WTC11 (cell line): ENCODE data around the gene CACNA1E. TPM values are rescaled to one million over a fixed set of nuclear protein-coding genes. Genes with fewer than 3 reads are reported as not detected.

ENCODE experiments used
- ATAC-seq: fragments of 200-7000 bp; cut with Tn5 transposase; 2 replicates; pipeline ENCODE4 v1.10.0; 2021; ENCODE audit warnings: mild to moderate bottlenecking, moderate library complexity
- CTCF ChIA-PET: fragments of 300-600 bp; sonication (Branson Sonifier 250); formaldehyde crosslinking; loops from one replicate; lab custom pipeline; 2021; ENCODE audit warnings: antibody characterized with exemption; lab: Charles Lee
- POLR2A ChIA-PET: fragments of 350-600 bp; sonication (Branson Sonifier 250); formaldehyde crosslinking; loops from one replicate; lab custom pipeline; 2021; ENCODE audit warnings: antibody characterized with exemption; lab: Charles Lee
- DNase-seq: peaks from one replicate; pipeline ENCODE4 v3.0.0; 2021; ENCODE audit warnings: low spot score
- H3K27ac Mint-ChIP-seq: 2 replicates; pipeline ENCODE4 v1.8.0; 2021; ENCODE audit warnings: mixed read lengths
- H3K27me3 Mint-ChIP-seq: 2 replicates; pipeline ENCODE4 v1.8.0; 2021; ENCODE audit warnings: low read depth, mild to moderate bottlenecking, moderate library complexity, mixed read lengths
- H3K36me3 Mint-ChIP-seq: 2 replicates; pipeline ENCODE4 v1.8.0; 2021; ENCODE audit warnings: mixed read lengths
- H3K4me1 Mint-ChIP-seq: 2 replicates; pipeline ENCODE4 v1.8.0; 2022; ENCODE audit warnings: mixed read lengths
- H3K4me3 Mint-ChIP-seq: 2 replicates; pipeline ENCODE4 v1.8.0; 2021; ENCODE audit warnings: mild to moderate bottlenecking, moderate library complexity, mixed read lengths
- H3K9me3 Mint-ChIP-seq: 2 replicates; pipeline ENCODE4 v1.8.0; 2021; ENCODE audit warnings: mixed read lengths
- ELF4 ChIP-seq: sonication (generic); formaldehyde crosslinking; IDR thresholded peaks from 2 replicates; pipeline ENCODE4 v1.8.1; 2022; ENCODE audit warnings: low read depth, mild to moderate bottlenecking, moderate library complexity, missing genetic modification reagents
- EMX1 ChIP-seq: fragments of 250-450 bp; sonication (Bioruptor Pico); IDR thresholded peaks from 2 replicates; pipeline ENCODE4 v1.8.0; 2021; ENCODE audit warnings: mild to moderate bottlenecking
- ETV6 ChIP-seq: sonication (generic); formaldehyde crosslinking; IDR thresholded peaks from 2 replicates; pipeline ENCODE4 v1.8.1; 2022; ENCODE audit warnings: mild to moderate bottlenecking, missing genetic modification reagents
- GRHL2 ChIP-seq: fragments of 250-450 bp; sonication (Bioruptor Pico); IDR thresholded peaks from 2 replicates; pipeline ENCODE4 v1.8.0; 2022; ENCODE audit warnings: mild to moderate bottlenecking, moderate library complexity; ENCODE audit not compliant: insufficient replicate concordance, severe bottlenecking
- IRF1 ChIP-seq: sonication (generic); formaldehyde crosslinking; IDR thresholded peaks from 2 replicates; pipeline ENCODE4 v1.8.0; 2023; ENCODE audit warnings: missing genetic modification reagents
- JAZF1 ChIP-seq: fragments of 250-450 bp; sonication (Bioruptor Pico); IDR thresholded peaks from 2 replicates; pipeline ENCODE4 v1.9.0; 2021; ENCODE audit warnings: moderate library complexity, mild to moderate bottlenecking, inconsistent platforms
- NR1H2 ChIP-seq: sonication (generic); formaldehyde crosslinking; IDR thresholded peaks from 2 replicates; pipeline ENCODE4 v1.9.0; 2021; ENCODE audit warnings: mild to moderate bottlenecking, moderate library complexity, missing genetic modification reagents
- NR3C1 ChIP-seq: sonication (generic); formaldehyde crosslinking; conservative IDR thresholded peaks from 2 replicates; pipeline ENCODE4 v1.8.1; 2023; ENCODE audit warnings: low read depth, mild to moderate bottlenecking, missing genetic modification reagents
- SMAD3 ChIP-seq: sonication (generic); formaldehyde crosslinking; IDR thresholded peaks from 2 replicates; pipeline ENCODE4 v1.8.0; 2022; ENCODE audit warnings: missing genetic modification reagents, mild to moderate bottlenecking, borderline replicate concordance
- SMAD4 ChIP-seq: sonication (generic); formaldehyde crosslinking; IDR thresholded peaks from 2 replicates; pipeline ENCODE4 v1.8.0; 2022; ENCODE audit warnings: mild to moderate bottlenecking, missing genetic modification reagents
- SOX15 ChIP-seq: fragments of 250-450 bp; sonication (Bioruptor Pico); IDR thresholded peaks from 2 replicates; pipeline ENCODE4 v1.9.0; 2021; ENCODE audit warnings: mild to moderate bottlenecking
- SP1 ChIP-seq: sonication (generic); formaldehyde crosslinking; conservative IDR thresholded peaks from 2 replicates; pipeline ENCODE4 v1.8.1; 2022; ENCODE audit warnings: missing genetic modification reagents
- USF1 ChIP-seq: sonication (generic); formaldehyde crosslinking; IDR thresholded peaks from 2 replicates; pipeline ENCODE4 v1.8.0; 2022; ENCODE audit warnings: mild to moderate bottlenecking, missing genetic modification reagents
- ZNF121 ChIP-seq: sonication (generic); formaldehyde crosslinking; IDR thresholded peaks from 2 replicates; pipeline ENCODE4 v1.8.0; 2023; ENCODE audit warnings: missing genetic modification reagents
- ZNF263 ChIP-seq: sonication (generic); formaldehyde crosslinking; IDR thresholded peaks from 2 replicates; pipeline ENCODE4 v1.8.1; 2022; ENCODE audit warnings: low read depth, mild to moderate bottlenecking, moderate library complexity, missing genetic modification reagents
- ZNF396 ChIP-seq: fragments of 250-450 bp; sonication (Bioruptor Pico); IDR thresholded peaks from 2 replicates; pipeline ENCODE4 v1.8.0; 2021; ENCODE audit warnings: mild to moderate bottlenecking, moderate library complexity, borderline replicate concordance
- total RNA-seq: library from RNA; stranded (reverse); gene quantifications from 3 replicates; pipeline ENCODE4 v1.2.3, GENCODE V29; 2021
- TF ChIP-seq, protein P1 (sequence below): fragments of 250-450 bp; sonication (Bioruptor Pico); IDR thresholded peaks from 2 replicates; pipeline ENCODE4 v2.1.2; 2022; ENCODE audit warnings: mild to moderate bottlenecking, moderate library complexity
- TF ChIP-seq, protein P2 (sequence below): sonication (generic); formaldehyde crosslinking; conservative IDR thresholded peaks from 2 replicates; pipeline ENCODE4 v1.8.1; 2022; ENCODE audit warnings: mild to moderate bottlenecking, missing genetic modification reagents
- TF ChIP-seq, protein P3 (sequence below): sonication (generic); formaldehyde crosslinking; conservative IDR thresholded peaks from 2 replicates; pipeline ENCODE4 v1.8.1; 2023; ENCODE audit warnings: mild to moderate bottlenecking, low read depth, missing genetic modification reagents, moderate library complexity
- TF ChIP-seq, protein P4 (sequence below): sonication (generic); formaldehyde crosslinking; IDR thresholded peaks from 2 replicates; pipeline ENCODE4 v1.8.1; 2022; ENCODE audit warnings: mild to moderate bottlenecking, moderate library complexity, missing genetic modification reagents

Gene CACNA1E
- total RNA-seq, 1 experiment from 2014 or later: 0.63 TPM

DNA sequence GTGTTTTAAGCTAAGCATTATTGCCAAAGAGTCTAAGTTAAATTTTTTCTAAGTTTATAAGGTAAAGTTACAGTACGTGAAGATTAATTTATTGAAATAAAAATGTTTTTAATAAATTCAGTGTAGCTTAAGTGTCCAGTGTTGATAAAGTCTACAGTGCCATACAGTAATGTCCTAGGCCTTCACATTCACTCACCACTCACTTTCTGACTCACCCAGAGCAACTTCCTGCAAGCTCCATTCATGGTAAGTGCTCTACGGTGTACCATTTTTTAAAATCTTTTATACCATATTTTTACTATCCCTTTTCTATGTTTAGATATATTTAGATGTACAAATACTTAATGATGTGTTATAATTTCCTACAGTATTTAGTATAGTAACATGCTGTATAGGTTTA is 173.2 kb downstream of the CACNA1E start:
- peaks cover 8% of the 10 kb centered on the region for H3K4me1 Mint-ChIP-seq
- CTCF ChIA-PET: no interaction called here
- H3K9me3 Mint-ChIP-seq: peaks cover 17% of the 10 kb centered on the region
- no peak overlapping the region for H3K4me3 Mint-ChIP-seq
- no peaks in the 10 kb centered on the region for H3K36me3 Mint-ChIP-seq
- no peak for ATAC-seq
- TF ChIP-seq SOX15 (CRISPR knock-in tag) (no peak), SP1 (CRISPR knock-in tag) (no peak), ZNF263 (CRISPR knock-in tag) (no peak), IRF1 (no peak), ELF4 (CRISPR knock-in tag) (no peak)
- DNase-seq: no peak
- H3K27ac Mint-ChIP-seq: no peak overlapping the region
- H3K27me3 Mint-ChIP-seq: no peaks in the 10 kb centered on the region; the same call in 1 of the 2 replicates
- POLR2A ChIA-PET: interaction anchor here (0.6 kb wide), 1 partner anchor 418 kb away, joined by 3 read pairs; no protein-coding TSS in a partner anchor

GRCh38 chr1:181658581-181658980 is 175.3 kb downstream of the CACNA1E start:
- Mint-ChIP-seq H3K36me3 (no peaks in the 10 kb centered on the region), H3K4me3 (no peak overlapping the region)

GRCh38 chr1:181659321-181659957 is 176.1 kb downstream of the CACNA1E start:
- Mint-ChIP-seq H3K4me3 (no peak overlapping the region), H3K27me3 (no peaks in the 10 kb centered on the region), H3K36me3 (no peaks in the 10 kb centered on the region), H3K4me1 (peaks cover 19% of the 10 kb centered on the region), H3K9me3 (no peaks in the 10 kb centered on the region), H3K27ac (no peak overlapping the region)
- ATAC-seq (no peak), DNase-seq (no peak)
- ChIA-PET CTCF (interaction anchor here (1.4 to 2.9 kb wide), 2 partner anchors 17 to 278 kb away, joined by 3 to 8 read pairs; no protein-coding TSS in a partner anchor), POLR2A (no interaction called here)
- TF ChIP-seq NR3C1 (CRISPR knock-in tag) (no peak), EMX1 (no peak), NR1H2 (no peak), SMAD3 (CRISPR knock-in tag) (no peak), ZNF121 (no peak), JAZF1 (no peak), ZNF396 (no peak), SMAD4 (CRISPR knock-in tag) (no peak), ETV6 (CRISPR knock-in tag) (no peak)
- TF ChIP-seq, protein P1, sequence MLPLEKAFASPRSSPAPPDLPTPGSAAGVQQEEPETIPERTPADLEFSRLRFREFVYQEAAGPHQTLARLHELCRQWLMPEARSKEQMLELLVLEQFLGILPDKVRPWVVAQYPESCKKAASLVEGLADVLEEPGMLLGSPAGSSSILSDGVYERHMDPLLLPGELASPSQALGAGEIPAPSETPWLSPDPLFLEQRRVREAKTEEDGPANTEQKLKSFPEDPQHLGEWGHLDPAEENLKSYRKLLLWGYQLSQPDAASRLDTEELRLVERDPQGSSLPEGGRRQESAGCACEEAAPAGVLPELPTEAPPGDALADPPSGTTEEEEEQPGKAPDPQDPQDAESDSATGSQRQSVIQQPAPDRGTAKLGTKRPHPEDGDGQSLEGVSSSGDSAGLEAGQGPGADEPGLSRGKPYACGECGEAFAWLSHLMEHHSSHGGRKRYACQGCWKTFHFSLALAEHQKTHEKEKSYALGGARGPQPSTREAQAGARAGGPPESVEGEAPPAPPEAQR (CRISPR knock-in tag): no peak
- TF ChIP-seq, protein P2, sequence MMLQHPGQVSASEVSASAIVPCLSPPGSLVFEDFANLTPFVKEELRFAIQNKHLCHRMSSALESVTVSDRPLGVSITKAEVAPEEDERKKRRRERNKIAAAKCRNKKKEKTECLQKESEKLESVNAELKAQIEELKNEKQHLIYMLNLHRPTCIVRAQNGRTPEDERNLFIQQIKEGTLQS (CRISPR knock-in tag): no peak

More at GRCh38 chr1:181658581-181658980, 175.3 kb downstream of the CACNA1E start:
- TF ChIP-seq USF1 (CRISPR knock-in tag) (no peak), GRHL2 (CRISPR knock-in tag) (no peak)
- TF ChIP-seq, protein P3, sequence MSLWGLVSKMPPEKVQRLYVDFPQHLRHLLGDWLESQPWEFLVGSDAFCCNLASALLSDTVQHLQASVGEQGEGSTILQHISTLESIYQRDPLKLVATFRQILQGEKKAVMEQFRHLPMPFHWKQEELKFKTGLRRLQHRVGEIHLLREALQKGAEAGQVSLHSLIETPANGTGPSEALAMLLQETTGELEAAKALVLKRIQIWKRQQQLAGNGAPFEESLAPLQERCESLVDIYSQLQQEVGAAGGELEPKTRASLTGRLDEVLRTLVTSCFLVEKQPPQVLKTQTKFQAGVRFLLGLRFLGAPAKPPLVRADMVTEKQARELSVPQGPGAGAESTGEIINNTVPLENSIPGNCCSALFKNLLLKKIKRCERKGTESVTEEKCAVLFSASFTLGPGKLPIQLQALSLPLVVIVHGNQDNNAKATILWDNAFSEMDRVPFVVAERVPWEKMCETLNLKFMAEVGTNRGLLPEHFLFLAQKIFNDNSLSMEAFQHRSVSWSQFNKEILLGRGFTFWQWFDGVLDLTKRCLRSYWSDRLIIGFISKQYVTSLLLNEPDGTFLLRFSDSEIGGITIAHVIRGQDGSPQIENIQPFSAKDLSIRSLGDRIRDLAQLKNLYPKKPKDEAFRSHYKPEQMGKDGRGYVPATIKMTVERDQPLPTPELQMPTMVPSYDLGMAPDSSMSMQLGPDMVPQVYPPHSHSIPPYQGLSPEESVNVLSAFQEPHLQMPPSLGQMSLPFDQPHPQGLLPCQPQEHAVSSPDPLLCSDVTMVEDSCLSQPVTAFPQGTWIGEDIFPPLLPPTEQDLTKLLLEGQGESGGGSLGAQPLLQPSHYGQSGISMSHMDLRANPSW: no peak
- TF ChIP-seq, protein P4, sequence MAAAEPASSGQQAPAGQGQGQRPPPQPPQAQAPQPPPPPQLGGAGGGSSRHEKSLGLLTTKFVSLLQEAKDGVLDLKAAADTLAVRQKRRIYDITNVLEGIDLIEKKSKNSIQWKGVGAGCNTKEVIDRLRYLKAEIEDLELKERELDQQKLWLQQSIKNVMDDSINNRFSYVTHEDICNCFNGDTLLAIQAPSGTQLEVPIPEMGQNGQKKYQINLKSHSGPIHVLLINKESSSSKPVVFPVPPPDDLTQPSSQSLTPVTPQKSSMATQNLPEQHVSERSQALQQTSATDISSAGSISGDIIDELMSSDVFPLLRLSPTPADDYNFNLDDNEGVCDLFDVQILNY (CRISPR knock-in tag): no peak
- ATAC-seq (no peak), DNase-seq (no peak)
- peaks cover 3% of the 10 kb centered on the region for H3K9me3 Mint-ChIP-seq
- no peak overlapping the region for H3K27ac Mint-ChIP-seq
- H3K27me3 Mint-ChIP-seq: no peaks in the 10 kb centered on the region; the same call in 1 of the 2 replicates
- POLR2A ChIA-PET: no interaction called here
- peaks cover 19% of the 10 kb centered on the region for H3K4me1 Mint-ChIP-seq
- CTCF ChIA-PET: interaction anchor here (0.7 to 2.9 kb wide), 3 partner anchors 18 to 469 kb away, joined by 3 to 8 read pairs (median 3); no protein-coding TSS in a partner anchor
